HFFc6 (cell line): Measurements from ENCODE around the gene STON2. TPM values are rescaled to one million over a fixed set of nuclear protein-coding genes. Genes with fewer than 3 reads are reported as not detected.

Experiments
- DNase-seq: peaks from one replicate; pipeline ENCODE4 v3.0.0-alpha.2; 2018
- H3K27ac Mint-ChIP-seq: 2 replicates; pipeline ENCODE4 v1.8.0; 2020; ENCODE audit warnings: mild to moderate bottlenecking, mixed read lengths
- H3K27me3 Mint-ChIP-seq: 2 replicates; pipeline ENCODE4 v1.8.0; 2021; ENCODE audit warnings: mild to moderate bottlenecking, moderate library complexity, mixed read lengths; ENCODE audit not compliant: insufficient read depth
- H3K36me3 Mint-ChIP-seq: 2 replicates; pipeline ENCODE4 v1.8.0; 2021; ENCODE audit warnings: low read depth, mixed read lengths
- H3K4me1 Mint-ChIP-seq: 2 replicates; pipeline ENCODE4 v1.8.0; 2020; ENCODE audit warnings: low read depth, mixed read lengths
- H3K4me3 Mint-ChIP-seq: 2 replicates; pipeline ENCODE4 v1.8.0; 2020; ENCODE audit warnings: mild to moderate bottlenecking, moderate library complexity, mixed read lengths
- H3K9me3 Mint-ChIP-seq: 2 replicates; pipeline ENCODE4 v1.8.0; 2020; ENCODE audit warnings: mild to moderate bottlenecking, mixed read lengths
- total RNA-seq, 6 experiments: library from RNA; stranded (reverse); fragmentation: NEBNext Ultra II Directional; extraction: Animal tissue kit (Norgen Biotek cat#: 25700); gene quantifications; 2 replicates in 1 of 6; 3 replicates in 5 of 6; pipeline ENCODE4 v1.2.3, GENCODE V29; 2021
- TF ChIP-seq, protein P1 (sequence below): fragments of 200-600 bp; sonication (generic); IDR thresholded peaks from 2 replicates; pipeline ENCODE4 v1.5.0; 2021; ENCODE audit warnings: antibody characterized with exemption, mild to moderate bottlenecking

The STON2 gene
- total RNA-seq, 6 experiments from 2014 or later, result not detected

DNA sequence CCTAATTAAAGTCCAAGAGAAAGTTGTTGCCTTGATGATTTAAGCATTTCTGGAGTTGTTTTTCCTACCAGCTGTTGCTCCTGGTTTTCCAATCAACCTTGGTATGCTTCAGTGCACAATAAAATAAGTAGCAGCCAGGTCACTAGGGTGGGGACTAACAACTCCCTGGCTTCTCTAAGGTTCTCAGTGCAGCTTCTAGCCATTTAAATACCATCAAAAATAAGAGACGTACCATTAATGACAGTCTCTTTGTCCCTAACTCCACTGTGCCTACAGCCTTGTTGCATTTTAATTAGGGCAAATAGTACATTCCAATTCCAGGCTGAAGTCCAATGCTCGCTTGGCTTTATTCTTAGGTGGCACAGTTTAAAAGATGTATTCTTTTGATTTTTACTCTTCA lies 11.8 kb downstream of the STON2 start:
- Mint-ChIP-seq H3K4me3 (no peak overlapping the region), H3K36me3 (no peaks in the 10 kb centered on the region), H3K9me3 (no peaks in the 10 kb centered on the region), H3K27ac (no peak overlapping the region), H3K27me3 (peaks cover 12% of the 10 kb centered on the region), H3K4me1 (no peaks in the 10 kb centered on the region)
- no peak for DNase-seq
- TF ChIP-seq, protein P1, sequence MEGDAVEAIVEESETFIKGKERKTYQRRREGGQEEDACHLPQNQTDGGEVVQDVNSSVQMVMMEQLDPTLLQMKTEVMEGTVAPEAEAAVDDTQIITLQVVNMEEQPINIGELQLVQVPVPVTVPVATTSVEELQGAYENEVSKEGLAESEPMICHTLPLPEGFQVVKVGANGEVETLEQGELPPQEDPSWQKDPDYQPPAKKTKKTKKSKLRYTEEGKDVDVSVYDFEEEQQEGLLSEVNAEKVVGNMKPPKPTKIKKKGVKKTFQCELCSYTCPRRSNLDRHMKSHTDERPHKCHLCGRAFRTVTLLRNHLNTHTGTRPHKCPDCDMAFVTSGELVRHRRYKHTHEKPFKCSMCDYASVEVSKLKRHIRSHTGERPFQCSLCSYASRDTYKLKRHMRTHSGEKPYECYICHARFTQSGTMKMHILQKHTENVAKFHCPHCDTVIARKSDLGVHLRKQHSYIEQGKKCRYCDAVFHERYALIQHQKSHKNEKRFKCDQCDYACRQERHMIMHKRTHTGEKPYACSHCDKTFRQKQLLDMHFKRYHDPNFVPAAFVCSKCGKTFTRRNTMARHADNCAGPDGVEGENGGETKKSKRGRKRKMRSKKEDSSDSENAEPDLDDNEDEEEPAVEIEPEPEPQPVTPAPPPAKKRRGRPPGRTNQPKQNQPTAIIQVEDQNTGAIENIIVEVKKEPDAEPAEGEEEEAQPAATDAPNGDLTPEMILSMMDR, result no peak

DNA sequence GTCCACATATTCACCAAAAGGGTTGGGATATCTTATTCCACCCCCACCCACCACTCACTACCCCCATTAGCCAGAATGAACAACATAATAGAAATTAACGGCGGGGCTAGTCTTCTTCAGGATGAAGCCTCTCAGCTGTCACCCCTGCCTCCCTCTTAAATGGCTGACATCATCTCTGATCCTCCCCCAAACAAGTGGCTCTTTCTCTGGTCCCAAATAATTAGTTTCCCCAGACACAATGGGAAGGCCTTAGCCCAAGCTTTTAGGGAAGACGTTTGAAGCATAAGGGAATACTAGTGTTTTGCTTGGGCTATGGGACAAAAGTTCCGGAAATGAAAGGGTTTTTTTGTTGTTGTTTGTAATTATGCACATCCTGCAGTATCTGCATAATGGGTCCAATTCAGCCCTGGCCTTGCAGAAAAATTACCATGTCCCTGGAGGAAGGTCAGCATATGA lies 13.8 kb downstream of the STON2 start:
- Mint-ChIP-seq H3K27ac (no peak overlapping the region), H3K36me3 (no peaks in the 10 kb centered on the region), H3K27me3 (peaks cover 12% of the 10 kb centered on the region), H3K4me3 (no peak overlapping the region), H3K9me3 (no peaks in the 10 kb centered on the region), H3K4me1 (no peaks in the 10 kb centered on the region)
- TF ChIP-seq, protein P1, result no peak
- no peak for DNase-seq

DNA sequence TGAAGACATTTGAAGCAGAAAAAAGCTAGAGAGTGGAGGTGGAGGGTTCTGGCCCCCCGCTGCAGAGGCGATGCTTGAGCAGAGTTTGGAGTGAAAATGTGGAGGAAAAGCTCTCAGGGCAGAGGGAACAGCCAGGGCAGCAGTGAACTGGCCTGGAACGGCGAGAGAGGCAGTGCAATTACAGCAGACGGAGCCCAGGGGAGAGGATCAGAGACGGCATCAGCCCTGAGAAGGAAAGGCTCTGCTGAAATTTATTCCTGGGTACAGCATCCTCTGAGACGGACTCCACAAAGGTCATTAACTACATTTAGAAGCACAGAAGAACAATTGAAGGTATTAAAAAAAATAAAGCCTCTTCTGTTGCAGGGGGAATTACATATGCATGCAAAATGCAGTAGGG lies 14.2 kb downstream of the STON2 start:
- Mint-ChIP-seq H3K27ac (no peak overlapping the region), H3K4me3 (no peak overlapping the region), H3K36me3 (no peaks in the 10 kb centered on the region), H3K27me3 (peaks cover 12% of the 10 kb centered on the region), H3K9me3 (no peaks in the 10 kb centered on the region), H3K4me1 (no peaks in the 10 kb centered on the region)
- TF ChIP-seq, protein P1, result no peak
- no peak for DNase-seq

DNA sequence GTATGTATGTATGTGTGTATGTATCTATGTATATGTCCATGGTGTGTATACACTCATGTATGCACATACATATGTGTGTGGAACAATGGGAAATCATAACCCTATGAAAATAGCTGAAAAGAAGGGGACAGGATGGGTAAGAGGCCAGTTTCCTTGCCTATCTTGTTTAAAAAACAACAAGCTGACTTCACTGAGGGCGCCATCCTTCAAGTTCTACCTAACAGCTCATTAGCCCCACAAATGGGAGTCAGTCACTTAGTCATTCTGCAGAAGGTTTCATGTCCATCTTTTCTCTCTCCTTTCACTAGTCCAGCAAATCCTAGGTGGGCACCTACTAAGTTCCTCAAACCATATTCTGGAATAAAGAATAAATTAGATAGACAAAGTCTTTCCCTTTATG lies 14.7 kb downstream of the STON2 start:
- Mint-ChIP-seq H3K27ac (no peak overlapping the region), H3K36me3 (no peaks in the 10 kb centered on the region), H3K4me3 (no peak overlapping the region), H3K4me1 (no peaks in the 10 kb centered on the region), H3K9me3 (no peaks in the 10 kb centered on the region), H3K27me3 (peaks cover 12% of the 10 kb centered on the region)
- no peak for DNase-seq
- TF ChIP-seq, protein P1, result no peak

DNA sequence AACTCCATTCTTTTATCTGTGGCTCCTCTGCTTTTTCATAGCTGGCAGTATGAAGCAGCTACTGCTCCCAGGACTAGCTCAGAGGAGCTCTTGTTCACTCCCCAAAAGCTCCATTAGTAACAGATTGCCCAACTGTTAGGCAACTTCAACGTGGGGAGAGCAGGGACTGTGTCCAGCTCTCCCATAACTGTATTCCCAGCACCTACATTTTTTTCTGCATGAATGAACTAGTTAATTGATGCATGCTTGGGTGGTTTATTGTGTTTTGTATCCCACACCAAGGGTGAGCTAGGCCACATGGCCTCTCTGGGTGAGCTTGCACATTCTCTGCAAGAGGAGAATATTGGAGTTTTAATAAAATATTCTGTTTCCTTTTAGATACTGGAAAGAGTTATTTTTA lies 15.2 kb downstream of the STON2 start:
- Mint-ChIP-seq H3K4me1 (no peaks in the 10 kb centered on the region), H3K27me3 (peaks cover 7% of the 10 kb centered on the region), H3K36me3 (no peaks in the 10 kb centered on the region), H3K9me3 (no peaks in the 10 kb centered on the region), H3K27ac (no peak overlapping the region), H3K4me3 (no peak overlapping the region)
- no peak for DNase-seq
- TF ChIP-seq, protein P1, result no peak
